ENCODE data around the gene SF3B3. TPM values are rescaled to one million over a fixed set of nuclear protein-coding genes. Genes with fewer than 3 reads are reported as not detected.

SF3B3 gene
- total RNA-seq, 1 experiment from 2014 or later, result 187 TPM

DNA sequence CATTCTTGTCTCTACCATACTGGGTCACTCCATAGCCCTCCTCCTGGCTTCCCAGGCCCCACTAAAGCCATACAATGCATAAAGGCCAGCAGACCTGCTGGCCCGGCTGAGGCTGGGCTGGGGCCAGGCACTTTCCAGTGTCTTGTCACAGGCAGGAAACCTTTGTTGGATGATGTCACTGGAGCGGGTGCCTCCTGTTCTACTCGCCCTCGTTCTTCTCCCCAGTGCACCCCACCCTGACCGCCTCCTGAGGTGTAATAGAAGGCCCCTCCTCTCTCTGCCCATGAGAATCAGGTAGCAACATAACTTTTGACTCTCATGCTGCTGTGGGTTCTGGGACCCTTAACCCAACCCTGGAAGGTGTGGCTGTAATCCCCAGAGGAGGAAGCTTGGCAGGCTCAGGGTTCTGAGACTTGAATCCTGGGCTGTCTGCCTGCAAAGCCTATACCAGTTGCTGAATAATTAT lies 68.5 kb downstream of the SF3B3 start:
- no peak overlapping the region for H2AFZ ChIP-seq (ENCODE audit: low read length)
- no peak overlapping the region for H3K9ac ChIP-seq (ENCODE audit: low read length)
- no peaks in the 10 kb centered on the region for H3K9me3 ChIP-seq (ENCODE audit: low read length)
- H3K79me2 ChIP-seq (ENCODE audit: low read length), result no peaks in the 10 kb centered on the region
- H4K20me1 ChIP-seq (ENCODE audit: insufficient read depth, low read depth, low read length), result no peaks in the 10 kb centered on the region
- H3K4me2 ChIP-seq (ENCODE audit: low read depth, low read length, poor library complexity, severe bottlenecking), result no peak overlapping the region
- H3K9me2 ChIP-seq (replicated peaks; ENCODE audit: insufficient read depth, low read length), result no peaks in the 10 kb centered on the region
- no peaks in the 10 kb centered on the region for H3K36me3 ChIP-seq (ENCODE audit: insufficient read depth, low read length)
- no peak overlapping the region for H3K4me3 ChIP-seq (ENCODE audit: low read length)
- no peaks in the 10 kb centered on the region for H3K4me1 ChIP-seq (ENCODE audit: low read length)
- no peaks in the 10 kb centered on the region for H3K27me3 ChIP-seq (ENCODE audit: low read length)
- H3K27ac ChIP-seq (ENCODE audit: low read length), result no peak overlapping the region
- peak; percentile 30 for DNase-seq

DNA sequence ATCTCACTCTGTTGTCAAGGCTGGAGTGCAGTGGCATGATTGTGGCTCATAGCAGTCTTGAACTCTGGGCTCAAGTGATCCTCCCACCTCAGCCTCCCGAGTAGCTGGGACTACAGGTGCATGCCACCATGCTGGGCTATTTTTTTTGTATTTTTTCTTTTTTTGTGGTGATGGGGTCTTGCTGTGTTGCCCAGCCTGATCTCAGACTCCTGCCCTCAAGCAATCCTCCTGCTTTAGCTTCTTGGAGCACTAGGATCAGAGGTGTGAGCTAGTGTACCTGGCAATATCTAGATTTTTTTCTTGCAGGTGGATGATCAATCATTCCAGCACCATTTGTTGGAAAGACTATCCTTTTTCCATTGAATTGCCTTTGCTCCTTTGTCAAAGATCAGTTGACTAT lies 69.9 kb downstream of the SF3B3 start:
- Histone ChIP-seq H3K4me2 (ENCODE audit: low read depth, low read length, poor library complexity, severe bottlenecking) (no peak overlapping the region), H3K27me3 (ENCODE audit: low read length) (no peaks in the 10 kb centered on the region), H3K27ac (ENCODE audit: low read length) (no peak overlapping the region), H3K79me2 (ENCODE audit: low read length) (no peaks in the 10 kb centered on the region), H3K9ac (ENCODE audit: low read length) (no peak overlapping the region), H4K20me1 (ENCODE audit: insufficient read depth, low read depth, low read length) (no peaks in the 10 kb centered on the region), H3K4me1 (ENCODE audit: low read length) (no peaks in the 10 kb centered on the region), H3K36me3 (ENCODE audit: insufficient read depth, low read length) (no peaks in the 10 kb centered on the region), H2AFZ (ENCODE audit: low read length) (no peak overlapping the region), H3K9me3 (ENCODE audit: low read length) (no peaks in the 10 kb centered on the region), H3K4me3 (ENCODE audit: low read length) (no peak overlapping the region), H3K9me2 (replicated peaks; ENCODE audit: insufficient read depth, low read length) (no peaks in the 10 kb centered on the region)
- no peak for DNase-seq

DNA sequence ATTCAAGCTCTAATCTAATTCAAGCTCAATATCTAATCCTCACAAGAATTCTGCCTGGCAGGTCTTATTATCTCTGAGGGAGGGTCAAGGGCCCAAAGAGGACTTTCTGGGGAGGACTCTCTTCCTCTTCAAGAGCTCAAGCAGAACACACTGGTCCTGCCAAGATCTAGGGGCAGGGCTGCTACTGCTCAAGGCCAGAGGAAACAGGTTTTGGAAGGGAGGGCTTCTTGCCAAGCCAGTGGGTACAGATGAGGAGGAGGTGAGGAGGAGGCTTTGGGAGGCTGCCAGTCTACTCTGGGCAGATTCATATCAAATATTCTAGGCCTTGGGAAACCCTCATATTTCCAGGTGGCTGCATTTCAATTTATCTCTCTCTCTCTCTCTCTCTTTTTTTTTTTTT lies 71.0 kb downstream of the SF3B3 start:
- H3K4me1 ChIP-seq (ENCODE audit: low read length), result no peaks in the 10 kb centered on the region

DNA sequence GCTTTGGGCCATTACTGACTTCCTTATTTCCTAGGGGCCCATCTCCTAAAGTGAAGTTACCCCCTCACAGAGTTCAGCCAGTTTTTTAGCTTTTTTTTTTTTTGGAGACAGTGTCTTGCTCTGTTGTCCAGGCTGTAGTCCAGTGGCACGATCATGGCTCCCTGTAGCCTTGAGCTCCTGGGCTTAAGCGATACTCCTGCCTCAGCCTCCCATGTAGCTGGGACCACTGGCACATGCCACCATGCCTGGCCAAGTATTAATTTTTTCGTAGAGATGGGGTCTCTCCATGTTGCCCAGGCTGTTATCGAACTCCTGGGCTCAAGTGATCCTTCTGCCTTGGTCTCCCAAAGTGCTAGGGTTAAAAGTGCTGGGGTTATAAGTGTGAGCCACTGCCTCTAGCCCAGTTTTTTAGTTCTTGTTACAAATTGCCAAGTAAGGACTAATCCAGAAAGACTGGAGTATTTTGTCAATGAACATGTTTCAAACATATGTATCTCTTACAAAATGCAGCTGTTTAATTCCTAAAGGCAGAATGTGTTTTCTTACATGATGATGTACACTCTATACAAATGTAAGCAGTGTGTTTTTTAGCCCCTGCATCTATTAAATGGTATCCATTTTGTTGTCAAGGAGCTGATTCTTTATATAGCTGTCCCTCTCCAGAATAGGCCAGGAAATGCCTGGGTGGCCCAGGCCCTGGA lies 73.7 kb downstream of the SF3B3 start:
- H4K20me1 ChIP-seq (ENCODE audit: insufficient read depth, low read depth, low read length), result no peaks in the 10 kb centered on the region
- no peaks in the 10 kb centered on the region for H3K79me2 ChIP-seq (ENCODE audit: low read length)
- H3K9me3 ChIP-seq (ENCODE audit: low read length), result no peaks in the 10 kb centered on the region
- H2AFZ ChIP-seq (ENCODE audit: low read length), result no peak overlapping the region
- H3K27me3 ChIP-seq (ENCODE audit: low read length), result no peaks in the 10 kb centered on the region
- peak; percentile 33 for DNase-seq
- no peak overlapping the region for H3K4me2 ChIP-seq (ENCODE audit: low read depth, low read length, poor library complexity, severe bottlenecking)
- H3K4me1 ChIP-seq (ENCODE audit: low read length), result no peaks in the 10 kb centered on the region
- H3K9ac ChIP-seq (ENCODE audit: low read length), result no peak overlapping the region
- no peaks in the 10 kb centered on the region for H3K36me3 ChIP-seq (ENCODE audit: insufficient read depth, low read length)
- no peak overlapping the region for H3K27ac ChIP-seq (ENCODE audit: low read length)
- no peaks in the 10 kb centered on the region for H3K9me2 ChIP-seq (replicated peaks; ENCODE audit: insufficient read depth, low read length)
- no peak overlapping the region for H3K4me3 ChIP-seq (ENCODE audit: low read length)

More for the DNA sequence above, 71.0 kb downstream of the SF3B3 start:
- Histone ChIP-seq H2AFZ (ENCODE audit: low read length) (no peak overlapping the region), H3K4me3 (ENCODE audit: low read length) (no peak overlapping the region), H3K9ac (ENCODE audit: low read length) (no peak overlapping the region), H3K27ac (ENCODE audit: low read length) (no peak overlapping the region), H3K9me3 (ENCODE audit: low read length) (no peaks in the 10 kb centered on the region), H3K27me3 (ENCODE audit: low read length) (no peaks in the 10 kb centered on the region), H3K4me2 (ENCODE audit: low read depth, low read length, poor library complexity, severe bottlenecking) (no peak overlapping the region), H3K9me2 (replicated peaks; ENCODE audit: insufficient read depth, low read length) (no peaks in the 10 kb centered on the region), H3K79me2 (ENCODE audit: low read length) (no peaks in the 10 kb centered on the region), H3K36me3 (ENCODE audit: insufficient read depth, low read length) (no peaks in the 10 kb centered on the region), H4K20me1 (ENCODE audit: insufficient read depth, low read depth, low read length) (no peaks in the 10 kb centered on the region)
- peak; percentile 29 for DNase-seq

DNA sequence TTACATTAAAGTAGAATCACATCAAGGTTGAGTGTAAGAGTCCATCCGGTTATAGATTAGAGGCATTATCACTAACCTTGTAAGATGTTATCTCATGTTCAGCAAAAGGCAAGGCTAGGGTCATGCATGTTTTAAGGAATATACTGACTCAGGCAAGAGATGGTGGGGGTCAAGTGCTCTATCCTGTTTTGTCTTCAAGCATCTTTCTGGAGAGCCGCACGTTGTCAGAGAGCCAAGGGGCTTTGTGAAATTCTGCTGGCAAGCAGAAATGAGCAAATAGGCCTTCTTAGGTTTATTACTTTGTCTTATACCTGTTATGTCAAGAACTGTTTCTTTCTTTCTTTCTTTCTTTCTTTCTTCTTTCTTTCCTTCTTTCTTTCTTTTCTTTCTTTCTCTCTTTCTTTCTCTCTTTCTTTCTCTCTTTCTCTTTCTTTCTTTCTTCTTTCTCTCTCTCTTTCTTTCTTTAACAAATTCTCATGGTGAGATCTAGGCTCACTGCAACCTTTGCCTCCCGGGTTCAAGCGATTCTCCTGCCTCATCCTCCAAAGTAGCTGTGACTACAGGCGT lies 75.4 kb downstream of the SF3B3 start:
- H3K4me1 ChIP-seq (ENCODE audit: low read length), result no peaks in the 10 kb centered on the region
- no peaks in the 10 kb centered on the region for H3K79me2 ChIP-seq (ENCODE audit: low read length)
- H3K27ac ChIP-seq (ENCODE audit: low read length), result no peak overlapping the region
- no peaks in the 10 kb centered on the region for H3K36me3 ChIP-seq (ENCODE audit: insufficient read depth, low read length)
- H2AFZ ChIP-seq (ENCODE audit: low read length), result no peak overlapping the region
- H3K4me2 ChIP-seq (ENCODE audit: low read depth, low read length, poor library complexity, severe bottlenecking), result no peak overlapping the region
- H4K20me1 ChIP-seq (ENCODE audit: insufficient read depth, low read depth, low read length), result no peaks in the 10 kb centered on the region
- no peak overlapping the region for H3K4me3 ChIP-seq (ENCODE audit: low read length)
- H3K9me2 ChIP-seq (replicated peaks; ENCODE audit: insufficient read depth, low read length), result no peaks in the 10 kb centered on the region
- DNase-seq, result no peak
- H3K9ac ChIP-seq (ENCODE audit: low read length), result no peak overlapping the region
- no peaks in the 10 kb centered on the region for H3K27me3 ChIP-seq (ENCODE audit: low read length)
- no peaks in the 10 kb centered on the region for H3K9me3 ChIP-seq (ENCODE audit: low read length)

DNA sequence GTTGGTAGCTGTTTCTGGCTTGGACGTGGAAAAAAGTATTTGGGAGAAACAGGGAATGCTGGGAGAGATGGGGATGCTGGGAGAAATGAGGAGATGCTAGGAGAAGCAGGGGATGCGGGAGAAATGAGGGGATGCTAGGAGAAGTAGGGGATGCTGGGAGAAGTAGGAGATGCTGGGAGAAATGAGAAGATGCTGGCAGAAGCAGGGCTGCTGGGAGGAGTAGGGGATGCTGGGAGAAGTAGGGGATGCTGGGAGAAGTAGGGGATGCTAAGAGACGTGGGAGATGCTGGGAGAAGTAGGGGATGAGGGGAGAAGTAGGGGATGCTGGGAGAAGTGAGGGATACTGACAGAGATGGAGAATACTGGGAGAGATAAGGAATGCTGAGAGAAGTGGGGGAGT lies 77.1 kb downstream of the SF3B3 start:
- Histone ChIP-seq H3K36me3 (ENCODE audit: insufficient read depth, low read length) (no peaks in the 10 kb centered on the region), H3K4me2 (ENCODE audit: low read depth, low read length, poor library complexity, severe bottlenecking) (no peak overlapping the region), H3K9ac (ENCODE audit: low read length) (no peak overlapping the region), H3K4me1 (ENCODE audit: low read length) (no peaks in the 10 kb centered on the region), H3K9me2 (replicated peaks; ENCODE audit: insufficient read depth, low read length) (no peaks in the 10 kb centered on the region), H4K20me1 (ENCODE audit: insufficient read depth, low read depth, low read length) (no peaks in the 10 kb centered on the region), H3K4me3 (ENCODE audit: low read length) (no peak overlapping the region), H3K27me3 (ENCODE audit: low read length) (no peaks in the 10 kb centered on the region), H3K9me3 (ENCODE audit: low read length) (no peaks in the 10 kb centered on the region), H2AFZ (ENCODE audit: low read length) (no peak overlapping the region), H3K27ac (ENCODE audit: low read length) (no peak overlapping the region), H3K79me2 (ENCODE audit: low read length) (no peaks in the 10 kb centered on the region)
- DNase-seq, result no peak

DNA sequence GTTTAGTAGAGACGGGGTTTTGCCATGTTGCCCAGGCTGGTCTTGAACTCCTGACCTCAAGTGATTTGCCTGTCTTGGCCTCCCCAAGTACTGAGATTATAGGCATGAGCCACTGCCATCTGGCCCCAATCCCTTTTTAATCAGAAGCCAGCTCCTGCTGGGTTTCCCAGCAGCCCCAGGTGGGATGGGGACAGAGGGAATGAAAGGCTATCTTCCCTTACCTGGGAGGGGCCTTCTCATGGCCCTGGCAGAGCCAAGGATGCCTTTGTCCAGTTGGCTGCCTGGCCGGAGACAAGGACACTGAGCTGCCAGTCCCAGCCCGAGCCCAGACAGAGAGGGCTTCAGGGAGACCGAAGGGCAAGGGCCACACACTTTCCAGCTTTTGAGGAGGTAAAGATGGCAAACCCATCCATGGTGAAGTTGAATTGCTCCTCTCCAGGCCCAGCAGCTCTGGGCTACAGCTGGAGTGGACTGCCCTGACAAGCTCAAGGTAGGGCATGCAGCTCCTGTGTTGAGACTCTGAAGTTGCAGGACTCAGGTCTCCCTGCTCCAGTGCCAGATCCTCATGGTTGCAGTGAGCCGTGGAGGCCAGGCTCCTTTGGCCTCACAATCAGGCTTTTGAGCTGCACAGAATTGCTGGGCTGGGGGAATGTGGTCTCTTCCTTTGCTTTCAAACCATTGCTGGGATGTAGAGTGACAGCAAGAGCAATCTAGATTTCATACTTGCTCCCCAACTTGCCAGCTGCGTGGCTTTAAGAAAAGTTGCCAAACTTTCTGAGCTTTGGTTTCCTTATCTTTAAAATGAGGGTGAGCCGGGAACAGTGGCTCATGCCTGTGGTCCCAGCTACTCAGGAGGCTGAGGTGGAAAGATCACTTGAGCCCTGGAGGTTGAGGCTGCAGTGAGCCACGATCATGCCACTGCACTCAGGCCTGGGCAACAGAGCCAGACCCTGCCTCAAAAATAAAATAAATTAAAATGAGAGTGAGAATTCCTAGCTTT lies 78.3 kb downstream of the SF3B3 start:
- Histone ChIP-seq H3K4me1 (ENCODE audit: low read length) (no peaks in the 10 kb centered on the region), H3K9me3 (ENCODE audit: low read length) (no peaks in the 10 kb centered on the region), H3K4me3 (ENCODE audit: low read length) (no peak overlapping the region), H3K27me3 (ENCODE audit: low read length) (no peaks in the 10 kb centered on the region), H3K9me2 (replicated peaks; ENCODE audit: insufficient read depth, low read length) (no peaks in the 10 kb centered on the region), H3K27ac (ENCODE audit: low read length) (no peak overlapping the region), H4K20me1 (ENCODE audit: insufficient read depth, low read depth, low read length) (no peaks in the 10 kb centered on the region), H3K36me3 (ENCODE audit: insufficient read depth, low read length) (no peaks in the 10 kb centered on the region), H2AFZ (ENCODE audit: low read length) (no peak overlapping the region), H3K4me2 (ENCODE audit: low read depth, low read length, poor library complexity, severe bottlenecking) (no peak overlapping the region), H3K9ac (ENCODE audit: low read length) (no peak overlapping the region), H3K79me2 (ENCODE audit: low read length) (no peaks in the 10 kb centered on the region)
- no peak for DNase-seq

DNA sequence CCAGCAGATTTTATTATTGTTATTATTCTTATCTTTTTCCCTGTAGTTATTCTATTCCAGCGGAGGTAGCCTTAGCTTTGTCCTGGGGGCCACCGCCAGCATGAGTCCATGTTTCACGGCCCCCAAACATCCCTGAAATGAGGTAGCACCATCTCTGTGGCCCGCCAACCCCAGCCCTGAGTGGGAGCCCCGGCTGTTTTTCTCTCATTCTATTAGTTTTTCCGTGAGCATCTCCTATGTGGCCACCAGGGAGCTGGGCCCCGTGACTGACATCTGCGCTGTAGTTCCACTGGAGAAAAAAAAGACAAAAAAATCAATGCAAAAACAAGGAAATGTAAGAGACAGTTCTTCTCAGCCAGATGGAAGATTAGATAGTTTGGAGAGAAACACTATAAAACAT lies 79.2 kb downstream of the SF3B3 start:
- Histone ChIP-seq H3K9me3 (ENCODE audit: low read length) (no peaks in the 10 kb centered on the region), H3K36me3 (ENCODE audit: insufficient read depth, low read length) (no peaks in the 10 kb centered on the region), H3K27me3 (ENCODE audit: low read length) (no peaks in the 10 kb centered on the region), H3K9me2 (replicated peaks; ENCODE audit: insufficient read depth, low read length) (no peaks in the 10 kb centered on the region), H4K20me1 (ENCODE audit: insufficient read depth, low read depth, low read length) (no peaks in the 10 kb centered on the region), H3K9ac (ENCODE audit: low read length) (no peak overlapping the region), H3K4me2 (ENCODE audit: low read depth, low read length, poor library complexity, severe bottlenecking) (no peak overlapping the region), H3K4me3 (ENCODE audit: low read length) (no peak overlapping the region), H3K79me2 (ENCODE audit: low read length) (no peaks in the 10 kb centered on the region), H3K27ac (ENCODE audit: low read length) (no peak overlapping the region), H3K4me1 (ENCODE audit: low read length) (no peaks in the 10 kb centered on the region), H2AFZ (ENCODE audit: low read length) (no peak overlapping the region)
- DNase-seq, result no peak
